AG04450 (cell line): ENCODE measurements around the gene WHRN. TPM values are rescaled to one million over a fixed set of nuclear protein-coding genes. Genes with fewer than 3 reads are reported as not detected.

Experiments used
- CTCF ChIA-PET: fragments of 300-600, 350-600 bp; formaldehyde crosslinking; extraction: SDS; loops from one replicate; lab custom pipeline; 2022; ENCODE audit warnings: antibody characterized with exemption, inconsistent platforms; lab: Charles Lee
- POLR2A ChIA-PET: fragments of 350-600 bp; formaldehyde crosslinking; extraction: SDS; loops from one replicate; lab custom pipeline; 2021; ENCODE audit warnings: antibody characterized with exemption, inconsistent platforms; lab: Yijun Ruan, JAX
- DNase-seq: peaks from one replicate; pipeline ENCODE4 v3.0.0-alpha.2; 2011; ENCODE audit warnings: low read depth, low spot score
- H3K27ac ChIP-seq: one replicate; pipeline ENCODE4 v1.5.1; 2012; ENCODE audit warnings: low read depth, low read length, control low read depth
- H3K27me3 ChIP-seq: one replicate; pipeline ENCODE4 v1.6.0; 2012; ENCODE audit warnings: low read length; ENCODE audit not compliant: control insufficient read depth, insufficient read depth
- H3K4me3 ChIP-seq: 2 replicates; pipeline ENCODE4 v1.5.1; 2011; ENCODE audit warnings: mild to moderate bottlenecking, low read depth, low read length, control low read depth
- H3K9me3 ChIP-seq: 2 replicates; pipeline ENCODE4 v1.5.1; 2012; ENCODE audit warnings: low read length; ENCODE audit not compliant: control insufficient read depth, insufficient read depth
- polyA plus RNA-seq: library from polyadenylated mRNA; depleted of rRNA; stranded (reverse); fragments of >200 nt; gene quantifications from 2 replicates; pipeline ENCODE4 v1.2.3, GENCODE V29; 2011
- TF ChIP-seq, protein P1 (sequence below): IDR thresholded peaks from 2 replicates; pipeline ENCODE4 v1.5.1; 2011; ENCODE audit warnings: low read depth, low read length, control low read depth, inconsistent platforms

Gene WHRN
- polyA plus RNA-seq, 1 experiment, result 1.1 TPM

DNA sequence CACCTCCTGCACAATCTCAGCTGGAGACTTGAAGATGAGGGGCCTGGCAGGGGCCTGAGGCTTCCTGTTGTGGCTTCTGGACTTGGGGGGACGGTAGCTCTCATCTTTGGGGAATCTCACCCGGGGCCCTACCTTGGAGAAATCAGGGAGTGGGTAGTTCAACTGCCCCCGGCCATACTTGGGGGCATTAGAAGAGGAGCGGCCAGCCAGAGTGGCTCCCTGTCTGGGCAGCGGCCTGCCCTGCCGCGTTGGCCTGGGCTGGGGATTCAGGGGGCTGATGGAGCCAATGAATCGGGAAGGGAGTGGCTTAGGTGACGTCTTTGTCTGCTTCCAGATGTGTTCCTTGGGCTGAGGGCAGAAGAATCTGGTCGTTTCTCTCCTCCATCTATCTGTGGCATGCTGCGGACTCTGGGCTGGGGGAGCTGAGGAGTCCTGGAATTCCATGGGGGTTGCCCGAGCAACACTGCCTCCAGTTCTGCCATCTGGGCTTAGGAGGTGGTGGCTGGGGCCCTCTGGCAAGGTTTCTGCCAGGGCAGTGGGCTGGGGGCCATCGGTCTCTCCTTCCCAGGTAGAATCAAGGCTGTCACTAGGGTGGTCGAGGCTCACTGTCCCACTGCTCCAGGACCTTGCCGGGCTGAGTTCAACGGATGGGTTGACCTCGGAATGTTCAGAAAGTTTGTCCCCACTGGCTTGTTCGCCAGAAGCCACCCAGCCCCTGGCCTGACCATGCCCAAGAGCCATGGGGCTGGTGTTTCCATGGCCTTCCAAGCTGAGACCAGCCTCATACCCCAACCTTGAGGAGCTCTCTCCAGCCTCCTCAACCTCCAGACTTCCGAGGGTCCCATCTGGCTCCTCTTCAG, 128.5 kb downstream of the WHRN start:
- Histone ChIP-seq H3K9me3 (no peaks in the 10 kb centered on the region; the same call in 1 of the 2 replicates), H3K27ac (no peak overlapping the region), H3K4me3 (no peak overlapping the region), H3K27me3 (no peaks in the 10 kb centered on the region)
- POLR2A ChIA-PET, result no interaction called here
- CTCF ChIA-PET, result no interaction called here
- TF ChIP-seq, protein P1, sequence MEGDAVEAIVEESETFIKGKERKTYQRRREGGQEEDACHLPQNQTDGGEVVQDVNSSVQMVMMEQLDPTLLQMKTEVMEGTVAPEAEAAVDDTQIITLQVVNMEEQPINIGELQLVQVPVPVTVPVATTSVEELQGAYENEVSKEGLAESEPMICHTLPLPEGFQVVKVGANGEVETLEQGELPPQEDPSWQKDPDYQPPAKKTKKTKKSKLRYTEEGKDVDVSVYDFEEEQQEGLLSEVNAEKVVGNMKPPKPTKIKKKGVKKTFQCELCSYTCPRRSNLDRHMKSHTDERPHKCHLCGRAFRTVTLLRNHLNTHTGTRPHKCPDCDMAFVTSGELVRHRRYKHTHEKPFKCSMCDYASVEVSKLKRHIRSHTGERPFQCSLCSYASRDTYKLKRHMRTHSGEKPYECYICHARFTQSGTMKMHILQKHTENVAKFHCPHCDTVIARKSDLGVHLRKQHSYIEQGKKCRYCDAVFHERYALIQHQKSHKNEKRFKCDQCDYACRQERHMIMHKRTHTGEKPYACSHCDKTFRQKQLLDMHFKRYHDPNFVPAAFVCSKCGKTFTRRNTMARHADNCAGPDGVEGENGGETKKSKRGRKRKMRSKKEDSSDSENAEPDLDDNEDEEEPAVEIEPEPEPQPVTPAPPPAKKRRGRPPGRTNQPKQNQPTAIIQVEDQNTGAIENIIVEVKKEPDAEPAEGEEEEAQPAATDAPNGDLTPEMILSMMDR, result no peak
- no peak for DNase-seq

DNA sequence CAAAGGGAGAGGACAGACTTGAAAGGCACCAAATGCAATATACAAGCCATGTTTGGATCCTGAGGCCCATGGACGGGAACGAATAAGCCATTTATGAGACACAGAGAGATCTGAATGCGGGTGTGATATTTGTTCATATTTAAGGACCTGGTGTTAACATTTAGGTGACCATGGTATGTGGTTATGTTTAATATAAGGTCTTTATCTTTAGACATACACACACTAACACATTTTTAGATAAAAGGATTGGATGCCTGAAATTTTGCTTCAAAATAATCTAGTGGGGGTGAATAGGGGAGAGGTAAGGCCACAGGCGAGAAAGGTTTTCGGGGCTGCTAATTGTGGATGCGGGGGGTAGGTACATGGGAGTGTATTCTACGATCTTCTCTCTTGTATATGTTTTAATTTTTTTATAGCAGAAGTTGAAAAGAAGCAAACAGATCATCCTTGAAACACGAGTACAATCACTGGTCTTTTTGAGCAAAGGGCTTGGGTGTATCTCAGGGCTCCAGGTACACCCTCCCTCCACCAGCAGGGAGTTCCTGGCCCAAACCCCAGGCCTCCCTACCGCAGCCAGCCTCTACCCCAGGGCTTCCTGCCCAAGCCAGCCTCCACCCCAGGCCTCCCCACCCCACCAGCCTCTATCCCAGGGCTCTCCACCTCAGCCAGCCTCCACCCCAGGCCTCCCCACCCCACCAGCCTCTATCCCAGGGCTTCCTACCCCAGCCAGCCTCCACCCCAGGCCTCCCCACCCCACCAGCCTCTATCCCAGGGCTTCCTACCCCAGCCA, 129.7 kb downstream of the WHRN start:
- TF ChIP-seq, protein P1, result no peak
- no peak for DNase-seq
- CTCF ChIA-PET, result no interaction called here
- Histone ChIP-seq H3K4me3 (no peak overlapping the region), H3K27me3 (no peaks in the 10 kb centered on the region), H3K9me3 (no peaks in the 10 kb centered on the region), H3K27ac (no peak overlapping the region)
- POLR2A ChIA-PET, result no interaction called here

DNA sequence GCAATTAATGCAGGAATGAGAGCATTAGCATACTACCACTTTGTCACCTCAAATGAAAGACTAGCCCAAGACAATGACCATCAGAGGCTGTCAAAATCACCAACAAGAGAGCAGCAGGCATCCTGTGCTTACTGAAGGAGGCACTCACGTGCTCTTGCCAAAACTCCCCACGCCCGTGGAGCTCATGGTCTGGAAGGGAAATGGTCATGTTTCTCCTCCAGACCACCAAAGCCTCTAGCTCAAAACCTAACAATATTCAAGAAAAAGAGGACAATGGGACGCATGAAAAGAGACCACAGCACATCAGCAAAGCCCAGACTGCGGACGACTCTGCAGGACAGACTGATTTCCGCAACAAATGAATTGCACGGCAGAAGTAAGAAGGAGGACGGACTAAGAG, 130.3 kb downstream of the WHRN start:
- CTCF ChIA-PET, result no interaction called here
- Histone ChIP-seq H3K4me3 (no peak overlapping the region), H3K27ac (no peak overlapping the region), H3K9me3 (no peaks in the 10 kb centered on the region), H3K27me3 (no peaks in the 10 kb centered on the region)
- no peak for DNase-seq
- TF ChIP-seq, protein P1, result no peak
- POLR2A ChIA-PET, result no interaction called here

DNA sequence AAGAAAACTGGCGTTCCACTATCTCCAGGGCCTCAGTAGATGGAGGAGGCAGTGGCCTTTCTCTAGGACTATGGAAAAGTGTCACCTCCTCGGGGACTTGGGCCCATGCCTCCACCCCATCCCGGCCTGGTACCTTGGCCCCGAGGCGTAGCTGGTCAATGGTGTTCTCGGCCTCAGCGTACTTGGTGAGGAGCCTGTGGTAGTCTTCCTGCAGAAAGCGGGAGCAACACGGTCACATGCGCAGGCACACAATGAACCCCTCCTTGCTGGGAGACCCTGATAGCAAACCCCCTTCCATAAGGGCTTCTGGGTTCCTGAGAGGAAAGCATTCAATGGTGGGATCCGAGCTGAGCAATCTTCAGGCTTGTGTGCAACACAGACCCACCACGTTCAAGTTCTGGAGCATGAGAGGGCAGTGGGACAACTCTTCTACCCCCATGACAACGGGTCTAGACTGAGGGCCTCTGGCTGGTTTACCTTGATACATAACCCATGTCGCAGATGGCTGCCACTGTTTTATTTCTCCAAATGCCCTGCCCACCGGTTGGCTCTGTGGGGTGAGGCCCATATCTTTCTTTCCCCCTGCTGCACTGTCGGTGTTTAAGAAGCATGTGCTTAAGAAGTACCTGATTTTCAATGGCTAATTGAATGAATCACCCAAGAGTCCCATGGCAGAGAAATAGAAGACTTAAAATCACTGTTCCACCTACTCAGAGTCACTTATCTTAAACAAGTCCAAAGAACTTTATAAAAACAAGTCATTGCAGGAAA, 131.1 kb downstream of the WHRN start:
- ChIA-PET CTCF (interaction anchor here (1.1 kb wide), 1 partner anchor 292 kb away, joined by 3 read pairs; no protein-coding TSS in a partner anchor), POLR2A (interaction anchor here (1.4 kb wide), 1 partner anchor 10 kb away, joined by 4 read pairs; no protein-coding TSS in a partner anchor)
- TF ChIP-seq, protein P1, result no peak
- no peak overlapping the region for H3K4me3 ChIP-seq
- no peaks in the 10 kb centered on the region for H3K9me3 ChIP-seq
- H3K27ac ChIP-seq, result no peak overlapping the region
- no peaks in the 10 kb centered on the region for H3K27me3 ChIP-seq
- no peak for DNase-seq
